ENCODE results near the gene FXN. TPM values are rescaled to one million over a fixed set of nuclear protein-coding genes. Genes with fewer than 3 reads are reported as not detected.

FXN gene
- total RNA-seq, 1 experiment from 2014 or later = 12.0 TPM

GRCh38 chr9:69139596-69139995 is 104.0 kb downstream of the FXN start:
- Histone ChIP-seq H3K4me1 (replicated peaks; ENCODE audit: insufficient read depth) (no peaks in the 10 kb centered on the region), H3K79me2 (ENCODE audit: low read depth) (peaks cover 85% of the 10 kb centered on the region), H3K9me2 (ENCODE audit: insufficient read depth) (no peaks in the 10 kb centered on the region), H3F3A (ENCODE audit: insufficient read depth, low read depth) (no peaks in the 10 kb centered on the region), H3K27ac (no peak overlapping the region), H3K27me3 (ENCODE audit: insufficient read depth, low read depth) (no peaks in the 10 kb centered on the region), H2AFZ (no peak overlapping the region), H3K4me3 (no peak overlapping the region), H3K36me3 (ENCODE audit: low read depth) (peaks cover 19% of the 10 kb centered on the region; the same call in 1 of the 2 replicates), H4K20me1 (ENCODE audit: insufficient read depth) (peaks cover 10% of the 10 kb centered on the region; the same call in 1 of the 2 replicates), H3K4me2 (no peak overlapping the region), H3K9me3 (ENCODE audit: insufficient read depth, low read depth) (no peaks in the 10 kb centered on the region)
- TF ChIP-seq EZH2 (IDR thresholded peaks at IDR 0.05; ENCODE audit: low read depth) = no peak
- TF ChIP-seq, protein P1, sequence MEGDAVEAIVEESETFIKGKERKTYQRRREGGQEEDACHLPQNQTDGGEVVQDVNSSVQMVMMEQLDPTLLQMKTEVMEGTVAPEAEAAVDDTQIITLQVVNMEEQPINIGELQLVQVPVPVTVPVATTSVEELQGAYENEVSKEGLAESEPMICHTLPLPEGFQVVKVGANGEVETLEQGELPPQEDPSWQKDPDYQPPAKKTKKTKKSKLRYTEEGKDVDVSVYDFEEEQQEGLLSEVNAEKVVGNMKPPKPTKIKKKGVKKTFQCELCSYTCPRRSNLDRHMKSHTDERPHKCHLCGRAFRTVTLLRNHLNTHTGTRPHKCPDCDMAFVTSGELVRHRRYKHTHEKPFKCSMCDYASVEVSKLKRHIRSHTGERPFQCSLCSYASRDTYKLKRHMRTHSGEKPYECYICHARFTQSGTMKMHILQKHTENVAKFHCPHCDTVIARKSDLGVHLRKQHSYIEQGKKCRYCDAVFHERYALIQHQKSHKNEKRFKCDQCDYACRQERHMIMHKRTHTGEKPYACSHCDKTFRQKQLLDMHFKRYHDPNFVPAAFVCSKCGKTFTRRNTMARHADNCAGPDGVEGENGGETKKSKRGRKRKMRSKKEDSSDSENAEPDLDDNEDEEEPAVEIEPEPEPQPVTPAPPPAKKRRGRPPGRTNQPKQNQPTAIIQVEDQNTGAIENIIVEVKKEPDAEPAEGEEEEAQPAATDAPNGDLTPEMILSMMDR (conservative IDR thresholded peaks at IDR 0.05) = no peak
- BruUV-seq (replicated peaks) = no TSS peak
- intact Hi-C loops (cut with micrococcal nuclease; ENCODE audit: unreplicated experiment) = no loop called here
- ChIA-PET POLR2A (ENCODE audit: unreplicated experiment) (no interaction called here), CTCF (no interaction called here)
- DNase-seq = no peak

GRCh38 chr9:69140123-69140735 is 104.7 kb downstream of the FXN start:
- no peaks in the 10 kb centered on the region for H3K9me2 ChIP-seq (ENCODE audit: insufficient read depth)
- BruUV-seq (replicated peaks) = no TSS peak
- no peaks in the 10 kb centered on the region for H3K9me3 ChIP-seq (ENCODE audit: insufficient read depth, low read depth)
- H3F3A ChIP-seq (ENCODE audit: insufficient read depth, low read depth) = no peaks in the 10 kb centered on the region
- peaks cover 18% of the 10 kb centered on the region; the same call in 1 of the 2 replicates for H3K36me3 ChIP-seq (ENCODE audit: low read depth)
- H4K20me1 ChIP-seq (ENCODE audit: insufficient read depth) = peaks cover 7% of the 10 kb centered on the region; the same call in 1 of the 2 replicates
- no peak overlapping the region for H3K27ac ChIP-seq
- H3K4me2 ChIP-seq = no peak overlapping the region
- no peaks in the 10 kb centered on the region for H3K4me1 ChIP-seq (replicated peaks; ENCODE audit: insufficient read depth)
- ChIA-PET CTCF (no interaction called here), POLR2A (ENCODE audit: unreplicated experiment) (interaction anchor here (0.6 kb wide), 1 partner anchor 65 kb away, joined by 11 read pairs; no protein-coding TSS in a partner anchor)
- H3K79me2 ChIP-seq (ENCODE audit: low read depth) = peaks cover 85% of the 10 kb centered on the region
- no peak for DNase-seq
- intact Hi-C loops (cut with micrococcal nuclease; ENCODE audit: unreplicated experiment) = no loop called here
- no peak for TF ChIP-seq EZH2 (IDR thresholded peaks at IDR 0.05; ENCODE audit: low read depth)
- TF ChIP-seq, protein P1 (conservative IDR thresholded peaks at IDR 0.05) = no peak
- no peak overlapping the region for H2AFZ ChIP-seq
- H3K27me3 ChIP-seq (ENCODE audit: insufficient read depth, low read depth) = no peaks in the 10 kb centered on the region
- no peak overlapping the region for H3K4me3 ChIP-seq

DNA sequence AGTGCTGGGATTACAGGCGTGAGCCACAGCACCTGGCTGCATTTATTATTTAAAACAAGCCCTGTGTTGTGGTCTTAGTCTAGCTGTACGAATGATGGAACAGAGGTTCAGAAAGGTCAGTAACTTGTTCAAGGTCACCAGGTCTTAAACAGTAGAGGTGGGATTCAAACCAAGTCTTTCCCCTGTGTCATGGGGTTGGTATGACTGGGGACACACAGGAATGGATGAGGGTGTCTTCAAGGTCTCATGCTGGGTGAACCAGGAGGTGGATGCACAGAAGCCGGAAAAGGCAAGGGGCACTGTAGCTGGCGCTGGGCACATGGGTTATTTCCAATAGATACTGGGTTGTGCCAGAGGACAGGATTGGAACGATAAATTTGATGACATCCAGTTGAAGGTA is 106.3 kb downstream of the FXN start:
- peaks cover 85% of the 10 kb centered on the region for H3K79me2 ChIP-seq (ENCODE audit: low read depth)
- H3K27ac ChIP-seq = no peak overlapping the region
- H2AFZ ChIP-seq = no peak overlapping the region
- no peak overlapping the region for H3K4me3 ChIP-seq
- DNase-seq = no peak
- 0 out of 2 replicates have a peak, but pooled peaks cover 9% of the 10 kb centered on the region for H3K36me3 ChIP-seq (ENCODE audit: low read depth)
- no peaks in the 10 kb centered on the region for H3K9me2 ChIP-seq (ENCODE audit: insufficient read depth)
- no peaks in the 10 kb centered on the region for H3K4me1 ChIP-seq (replicated peaks; ENCODE audit: insufficient read depth)
- H3K4me2 ChIP-seq = no peak overlapping the region
- intact Hi-C loops (cut with micrococcal nuclease; ENCODE audit: unreplicated experiment) = no loop called here
- no peaks in the 10 kb centered on the region for H3F3A ChIP-seq (ENCODE audit: insufficient read depth, low read depth)
- no peaks in the 10 kb centered on the region for H3K27me3 ChIP-seq (ENCODE audit: insufficient read depth, low read depth)
- POLR2A ChIA-PET (ENCODE audit: unreplicated experiment) = no interaction called here
- H3K9me3 ChIP-seq (ENCODE audit: insufficient read depth, low read depth) = no peaks in the 10 kb centered on the region
- no TSS peak for BruUV-seq (replicated peaks)
- TF ChIP-seq, protein P1 (conservative IDR thresholded peaks at IDR 0.05) = no peak
- no peak for TF ChIP-seq EZH2 (IDR thresholded peaks at IDR 0.05; ENCODE audit: low read depth)
- CTCF ChIA-PET = no interaction called here
- H4K20me1 ChIP-seq (ENCODE audit: insufficient read depth) = 0 out of 2 replicates have a peak, but pooled peaks cover 3% of the 10 kb centered on the region

All from PC-9 (cell line).